Measurements from ENCODE around the gene CD84. TPM values are rescaled to one million over a fixed set of nuclear protein-coding genes. Genes with fewer than 3 reads are reported as not detected.

CD84 gene
- total RNA-seq, 3 donors from 2014 or later, result 3.8 to 7.3 (median 6.6) TPM

GRCh38 chr1:160621633-160622413 is 42.5 kb upstream of the CD84 start:
- Histone ChIP-seq H3K4me3 (no peak overlapping the region), H3K4me1 (ENCODE audit: low read depth) (no peaks in the 10 kb centered on the region), H3K9me3 (no peaks in the 10 kb centered on the region), H3K36me3 (ENCODE audit: low read depth) (no peaks in the 10 kb centered on the region)
- intact Hi-C loops (cut with DNase I, micrococcal nuclease), result no loop called here
- TF ChIP-seq CTCF (IDR thresholded peaks at IDR 0.05), result no peak
- peak; percentile 19 for ATAC-seq
- DNase-seq, result no peak

GRCh38 chr1:160620942-160621632 is 41.8 kb upstream of the CD84 start:
- no peak for TF ChIP-seq CTCF (IDR thresholded peaks at IDR 0.05)
- Histone ChIP-seq H3K4me1 (ENCODE audit: low read depth) (no peaks in the 10 kb centered on the region), H3K9me3 (no peaks in the 10 kb centered on the region), H3K4me3 (no peak overlapping the region), H3K36me3 (ENCODE audit: low read depth) (no peaks in the 10 kb centered on the region)
- no peak for ATAC-seq
- intact Hi-C loops (cut with DNase I, micrococcal nuclease), result no loop called here
- DNase-seq, result no peak

- intact Hi-C loops (cut with DNase I, micrococcal nuclease), result no loop called here
Observed at GRCh38 chr1:160619742-160620277, 40.5 kb upstream of the CD84 start.

GRCh38 chr1:160618763-160619274 is 39.5 kb upstream of the CD84 start:
- no peak overlapping the region for H3K4me3 ChIP-seq
- no peaks in the 10 kb centered on the region for H3K36me3 ChIP-seq (ENCODE audit: low read depth)
- DNase-seq (no peak), ATAC-seq (peak; percentile 42)
- no peaks in the 10 kb centered on the region for H3K9me3 ChIP-seq
- intact Hi-C loops (cut with DNase I, micrococcal nuclease), result no loop called here
- no peaks in the 10 kb centered on the region for H3K4me1 ChIP-seq (ENCODE audit: low read depth)
- TF ChIP-seq CTCF (IDR thresholded peaks at IDR 0.05), result no peak

More at GRCh38 chr1:160619742-160620277, 40.5 kb upstream of the CD84 start:
- TF ChIP-seq CTCF (IDR thresholded peaks at IDR 0.05), result no peak
- no peaks in the 10 kb centered on the region for H3K36me3 ChIP-seq (ENCODE audit: low read depth)
- DNase-seq, result no peak
- H3K4me3 ChIP-seq, result no peak overlapping the region
- ATAC-seq, result no peak
- no peaks in the 10 kb centered on the region for H3K9me3 ChIP-seq
- H3K4me1 ChIP-seq (ENCODE audit: low read depth), result no peaks in the 10 kb centered on the region

- intact Hi-C loops (cut with DNase I, micrococcal nuclease), result no loop called here
Observed at GRCh38 chr1:160618327-160618726, 39.0 kb upstream of the CD84 start.

More at GRCh38 chr1:160618327-160618726, 39.0 kb upstream of the CD84 start:
- Histone ChIP-seq H3K9me3 (no peaks in the 10 kb centered on the region), H3K36me3 (ENCODE audit: low read depth) (no peaks in the 10 kb centered on the region), H3K4me1 (ENCODE audit: low read depth) (no peaks in the 10 kb centered on the region), H3K4me3 (no peak overlapping the region)
- no peak for TF ChIP-seq CTCF (IDR thresholded peaks at IDR 0.05)
- ATAC-seq (no peak), DNase-seq (no peak)

All from mucosa of descending colon (tissue), 3 donors.